OCI-LY1 (cell line): ENCODE measurements around the gene SEC22B.
A peak's percentile ranks its signal among the peaks of the same experiment; 100 is the strongest.
"Not testable (repeated sequence)": the region's sequence is repeated elsewhere in the genome, so short reads cannot be mapped to it uniquely, and the experiment has no call there.

Experiments
- H2AFZ ChIP-seq: fragments of 200-600 bp; sonication (generic), shearing (Covaris generic); 2 replicates; pipeline ENCODE4 v1.6.0; 2014; ENCODE audit warnings: antibody characterized with exemption, mild to moderate bottlenecking, low read length
- H3F3A ChIP-seq: fragments of 200-600 bp; sonication (generic), shearing (Covaris generic); 2 replicates; pipeline ENCODE4 v1.6.0; 2014; ENCODE audit warnings: mild to moderate bottlenecking, antibody characterized with exemption, low read length, moderate library complexity; ENCODE audit not compliant: insufficient read depth
- H3K27ac ChIP-seq: fragments of 200-600 bp; sonication (generic); 2 replicates; pipeline ENCODE4 v1.5.1; 2014; ENCODE audit warnings: low read length, mixed run types, mild to moderate bottlenecking, low read depth; ENCODE audit not compliant: poor library complexity, severe bottlenecking
- H3K27me3 ChIP-seq: fragments of 200-600 bp; sonication (generic); 2 replicates; pipeline ENCODE4 v1.6.0; 2014; ENCODE audit warnings: antibody characterized with exemption, mild to moderate bottlenecking, low read length, moderate library complexity; ENCODE audit not compliant: insufficient read depth
- H3K36me3 ChIP-seq: fragments of 200-600 bp; sonication (generic); 2 replicates; pipeline ENCODE4 v1.6.1; 2014; ENCODE audit warnings: mild to moderate bottlenecking, antibody characterized with exemption, low read length, moderate library complexity, mixed read lengths; ENCODE audit not compliant: insufficient read depth
- H3K4me1 ChIP-seq: fragments of 200-600 bp; sonication (generic); 2 replicates; pipeline ENCODE4 v1.5.1; 2014; ENCODE audit warnings: mild to moderate bottlenecking, low read length, moderate library complexity; ENCODE audit not compliant: insufficient read depth, severe bottlenecking
- H3K4me2 ChIP-seq: fragments of 200-600 bp; sonication (generic), shearing (Covaris generic); 2 replicates; pipeline ENCODE4 v1.6.1; 2014; ENCODE audit warnings: low read length
- H3K4me3 ChIP-seq: fragments of 200-600 bp; sonication (generic); 2 replicates; pipeline ENCODE4 v1.5.1; 2014; ENCODE audit warnings: low read length, low read depth, mild to moderate bottlenecking, mixed read lengths; ENCODE audit not compliant: poor library complexity, severe bottlenecking
- H3K79me2 ChIP-seq: fragments of 200-600 bp; shearing (Covaris generic); 2 replicates; pipeline ENCODE4 v1.6.1; 2016; ENCODE audit warnings: mixed run types, low read length, mixed read lengths; ENCODE audit not compliant: insufficient read depth
- H3K9ac ChIP-seq: fragments of 200-600 bp; sonication (generic), shearing (Covaris generic); 2 replicates; pipeline ENCODE4 v1.6.1; 2014; ENCODE audit warnings: mild to moderate bottlenecking, low read length, mixed read lengths
- H3K9me2 ChIP-seq: fragments of 200-600 bp; sonication (generic), shearing (Covaris generic); 2 replicates; pipeline ENCODE4 v1.6.1; 2014; ENCODE audit warnings: low read depth, mild to moderate bottlenecking, low read length, mixed read lengths
- H3K9me3 ChIP-seq: fragments of 200-600 bp; shearing (Covaris generic); 2 replicates; pipeline ENCODE4 v1.6.1; 2014; ENCODE audit warnings: low read length, mixed read lengths
- H4K20me1 ChIP-seq: fragments of 200-600 bp; sonication (generic), shearing (Covaris generic); 2 replicates; pipeline ENCODE4 v1.6.0; 2016; ENCODE audit warnings: mild to moderate bottlenecking, low read length; ENCODE audit not compliant: insufficient read depth
- CTCF ChIP-seq: fragments of 200-600 bp; sonication (generic), shearing (Covaris generic); IDR thresholded peaks from 2 replicates; pipeline ENCODE4 v1.5.1; 2017; ENCODE audit warnings: mild to moderate bottlenecking, antibody characterized with exemption, low read length, moderate library complexity, mixed read lengths
- EZH2 ChIP-seq: fragments of 200-600 bp; sonication (generic), shearing (Covaris generic); IDR thresholded peaks from 2 replicates; pipeline ENCODE4 v1.8.0; 2017; ENCODE audit warnings: borderline replicate concordance, mixed run types, mild to moderate bottlenecking, antibody characterized with exemption, low read length, moderate library complexity, mixed read lengths

SEC22B gene

DNA sequence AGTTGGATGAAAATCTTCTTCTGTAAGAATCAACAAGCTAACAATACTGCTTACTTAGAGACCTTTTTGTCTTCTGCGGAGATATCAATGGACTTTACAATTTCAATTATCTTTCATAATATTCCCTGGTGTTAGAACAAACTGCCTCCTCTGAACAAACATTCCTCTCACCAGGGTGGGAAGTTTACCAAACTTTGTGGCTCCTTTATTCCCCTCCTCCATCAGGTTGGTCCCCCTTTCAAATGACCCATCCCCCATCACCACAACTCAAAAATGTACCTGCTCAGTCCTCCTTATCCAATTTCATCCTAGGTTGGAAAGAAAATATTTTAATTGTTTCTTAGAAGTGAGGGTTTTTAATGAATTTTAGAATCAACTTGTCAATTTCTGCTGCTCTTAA, 40.2 kb downstream of the SEC22B start:
- H3F3A ChIP-seq, H2AFZ ChIP-seq, H3K9me3 ChIP-seq, H3K4me3 ChIP-seq, H3K27me3 ChIP-seq, H3K79me2 ChIP-seq, H4K20me1 ChIP-seq, H3K9me2 ChIP-seq, H3K4me2 ChIP-seq, H3K27ac ChIP-seq, H3K36me3 ChIP-seq, H3K9ac ChIP-seq: not testable (repeated sequence)
- H3K4me1 ChIP-seq, result peaks cover 25% of the 10 kb centered on the region

- not testable (repeated sequence) for H2AFZ ChIP-seq, H3K36me3 ChIP-seq, H3F3A ChIP-seq, H3K27ac ChIP-seq, H3K9me2 ChIP-seq, H3K27me3 ChIP-seq, H3K79me2 ChIP-seq, H3K4me3 ChIP-seq, H3K9me3 ChIP-seq, H4K20me1 ChIP-seq, H3K9ac ChIP-seq, H3K4me2 ChIP-seq
- H3K4me1 ChIP-seq, result peaks cover 25% of the 10 kb centered on the region
Observed at GRCh38 chr1:120133928-120134325, 42.4 kb downstream of the SEC22B start.

DNA sequence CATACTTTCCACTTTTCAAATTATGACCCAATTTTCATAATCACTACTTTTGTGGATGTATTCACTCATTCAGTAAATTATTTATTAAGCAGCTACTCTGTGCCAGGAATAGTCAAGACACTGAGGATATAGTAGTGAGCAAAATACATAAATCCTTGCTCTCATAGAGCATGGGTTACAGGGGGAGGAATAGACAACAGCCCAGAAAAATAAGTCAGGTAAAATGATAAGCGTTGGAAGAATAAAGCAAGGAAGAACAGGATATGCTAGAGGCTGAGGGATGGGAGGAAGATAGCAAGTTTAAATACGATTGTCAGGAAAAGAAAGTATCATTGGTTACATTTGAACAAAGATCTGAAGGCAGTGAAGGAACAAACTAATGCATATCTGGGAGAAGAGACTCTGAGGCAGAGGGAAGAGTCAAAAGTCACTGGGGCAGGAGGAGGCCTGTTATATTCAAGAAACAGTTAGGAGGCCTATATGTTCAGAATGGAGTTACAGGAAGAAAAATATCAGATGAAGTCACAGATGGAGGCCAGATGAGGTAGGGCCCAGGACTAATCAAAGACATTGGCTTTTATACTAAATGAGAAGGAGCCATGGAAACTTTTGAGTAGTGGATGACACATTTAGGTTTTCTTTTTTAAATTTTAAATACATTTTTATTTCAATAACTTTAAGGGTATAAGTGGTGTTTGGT, 42.9 kb downstream of the SEC22B start:
- Histone ChIP-seq H3K4me1 (peaks cover 25% of the 10 kb centered on the region), H2AFZ (no peak overlapping the region), H4K20me1 (no peaks in the 10 kb centered on the region), H3K9me2 (no peaks in the 10 kb centered on the region), H3K36me3 (no peaks in the 10 kb centered on the region), H3K27ac (peak overlapping the region; percentile 59), H3K9ac (no peak overlapping the region), H3K4me3 (no peak overlapping the region), H3K9me3 (no peaks in the 10 kb centered on the region), H3K4me2 (no peak overlapping the region), H3F3A (0 out of 2 replicates have a peak, but pooled peaks cover 4% of the 10 kb centered on the region), H3K27me3 (no peaks in the 10 kb centered on the region), H3K79me2 (no peaks in the 10 kb centered on the region)
- TF ChIP-seq EZH2 (no peak), CTCF (no peak)

DNA sequence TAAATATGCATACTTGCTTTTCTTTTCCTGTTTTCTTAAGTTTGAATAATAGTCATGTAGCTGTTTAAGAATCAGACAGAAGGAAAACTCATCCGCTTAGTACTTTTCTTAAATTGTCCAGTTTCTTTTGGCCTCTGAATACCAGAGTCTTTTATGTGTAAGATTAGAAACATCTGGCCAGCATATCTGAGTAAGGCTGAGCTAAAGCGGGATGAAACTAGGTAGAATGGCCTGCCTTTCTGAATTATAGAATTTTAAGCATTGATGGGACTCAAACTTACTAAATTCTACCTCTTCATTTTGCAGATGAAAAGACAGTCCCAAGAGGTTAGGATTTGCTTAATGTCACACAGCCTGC, 43.9 kb downstream of the SEC22B start:
- H3K9ac ChIP-seq, result peak overlapping the region; percentile 49; the same call in 1 of the 2 replicates
- not testable (repeated sequence) for H4K20me1 ChIP-seq, H3K9me3 ChIP-seq, H3K79me2 ChIP-seq, H3K27me3 ChIP-seq, H3F3A ChIP-seq, H3K36me3 ChIP-seq, H3K4me3 ChIP-seq, H3K9me2 ChIP-seq
- peak overlapping the region; percentile 72; the same call in 1 of the 2 replicates for H2AFZ ChIP-seq
- peak overlapping the region; percentile 57 for H3K4me2 ChIP-seq
- peak overlapping the region; percentile 84 for H3K27ac ChIP-seq
- peaks cover 25% of the 10 kb centered on the region for H3K4me1 ChIP-seq

DNA sequence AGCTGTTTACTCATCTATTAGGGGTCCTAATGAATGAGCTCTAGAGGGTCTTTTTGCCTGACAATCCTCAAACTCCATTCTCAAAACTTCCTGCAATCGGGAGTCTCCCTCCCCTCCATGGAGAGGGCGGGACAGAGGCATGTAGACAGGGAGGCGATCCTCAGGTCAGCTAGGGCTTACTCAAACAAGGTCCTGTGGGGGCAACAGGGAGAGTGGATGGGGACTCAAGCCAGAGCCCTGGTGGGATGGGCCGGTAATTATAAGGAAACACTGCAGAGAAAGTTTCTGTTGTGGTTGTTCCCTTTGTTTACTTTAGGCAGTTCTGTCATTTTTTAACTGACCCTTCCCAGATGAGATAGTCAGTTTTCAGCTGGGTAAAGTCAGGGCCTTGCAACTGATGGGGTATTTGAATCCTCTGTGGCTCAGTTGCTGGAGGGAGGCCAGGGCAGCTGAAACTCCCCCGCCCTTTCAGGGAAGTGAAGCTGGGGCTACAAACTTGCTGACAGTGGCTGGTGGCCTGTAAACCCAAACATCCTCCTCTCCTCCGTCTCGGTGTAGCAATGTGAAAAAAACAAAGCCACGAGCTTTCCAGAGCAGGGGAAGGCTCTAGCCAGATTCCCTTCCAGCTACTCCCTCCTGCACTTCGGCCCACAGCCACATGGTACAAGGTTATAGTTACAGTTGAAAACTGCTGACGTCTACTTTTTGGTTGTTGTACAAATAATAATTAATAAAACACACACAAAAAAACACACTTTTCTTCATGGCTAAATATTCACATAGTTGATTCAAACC, 44.5 kb downstream of the SEC22B start:
- H3K4me3 ChIP-seq, H3K27me3 ChIP-seq, H3F3A ChIP-seq, H3K36me3 ChIP-seq, H3K79me2 ChIP-seq, H3K9me3 ChIP-seq, H4K20me1 ChIP-seq, H3K9me2 ChIP-seq: not testable (repeated sequence)
- Histone ChIP-seq H3K27ac (peak overlapping the region; percentile 84), H3K4me2 (peak overlapping the region; percentile 57), H2AFZ (peak overlapping the region; percentile 72; the same call in 1 of the 2 replicates), H3K4me1 (peaks cover 25% of the 10 kb centered on the region), H3K9ac (peak overlapping the region; percentile 49; the same call in 1 of the 2 replicates)

- not testable (repeated sequence) for H3K36me3 ChIP-seq, H3F3A ChIP-seq, H3K9me3 ChIP-seq, H3K79me2 ChIP-seq, H2AFZ ChIP-seq, H3K27ac ChIP-seq, H3K9me2 ChIP-seq, H3K9ac ChIP-seq, H4K20me1 ChIP-seq, H3K4me2 ChIP-seq, H3K27me3 ChIP-seq, H3K4me3 ChIP-seq
- H3K4me1 ChIP-seq, result peaks cover 29% of the 10 kb centered on the region
Observed at GRCh38 chr1:120127921-120128320, 48.4 kb downstream of the SEC22B start.
